Myocyte (in vitro differentiated cells): ENCODE results near the gene N4BP2. TPM values are rescaled to one million over a fixed set of nuclear protein-coding genes. Genes with fewer than 3 reads are reported as not detected.
A peak's percentile ranks its signal among the peaks of the same experiment; 100 is the strongest.

Experiments used
- DNase-seq: peaks from one replicate; pipeline ENCODE4 v3.0.0-alpha.2; 2012; ENCODE audit warnings: low read depth
- total RNA-seq: library from RNA; depleted of rRNA; stranded (reverse); fragments of >200 nt; gene quantifications from 2 replicates; pipeline ENCODE4 v1.2.3, GENCODE V29; 2014

The N4BP2 gene
- total RNA-seq, 1 donor from 2014 or later, result 7.5 TPM

GRCh38 chr4:40152637-40153036 lies 96.0 kb downstream of the N4BP2 start:
- no peak for DNase-seq

- no peak for DNase-seq
Observed at GRCh38 chr4:40157436-40157835, 100.8 kb downstream of the N4BP2 start.

GRCh38 chr4:40160258-40160657 lies 103.6 kb downstream of the N4BP2 start:
- DNase-seq, result no peak

GRCh38 chr4:40164459-40164858 lies 107.8 kb downstream of the N4BP2 start:
- no peak for DNase-seq

GRCh38 chr4:40165916-40166315 lies 109.3 kb downstream of the N4BP2 start:
- no peak for DNase-seq

GRCh38 chr4:40168070-40168469 lies 111.4 kb downstream of the N4BP2 start:
- no peak for DNase-seq

GRCh38 chr4:40170588-40170987 lies 113.9 kb downstream of the N4BP2 start:
- no peak for DNase-seq

- no peak for DNase-seq
Observed at GRCh38 chr4:40173470-40173875, 116.8 kb downstream of the N4BP2 start.

DNA sequence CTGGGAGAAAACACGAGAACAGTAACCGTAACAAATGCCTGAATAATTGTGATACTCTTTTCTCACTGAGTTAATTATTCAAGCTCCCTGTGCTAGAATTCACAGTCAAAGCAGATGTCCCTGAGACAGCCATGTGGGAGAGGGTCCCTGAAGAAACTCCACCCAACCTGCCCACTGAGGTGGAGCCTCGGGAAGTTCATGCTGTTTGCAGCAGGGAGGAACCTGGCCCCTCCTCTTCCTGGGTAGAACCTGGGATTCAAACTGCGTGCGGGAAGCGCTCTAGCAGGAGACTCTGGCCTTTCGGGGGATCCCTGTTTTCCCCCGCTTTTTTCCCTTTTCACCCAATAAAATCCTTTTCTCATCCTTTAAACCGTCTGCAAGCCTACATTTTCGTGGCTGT lies 120.0 kb downstream of the N4BP2 start:
- DNase-seq, result no peak

- no peak for DNase-seq
Observed at GRCh38 chr4:40177591-40177990, 120.9 kb downstream of the N4BP2 start.

DNA sequence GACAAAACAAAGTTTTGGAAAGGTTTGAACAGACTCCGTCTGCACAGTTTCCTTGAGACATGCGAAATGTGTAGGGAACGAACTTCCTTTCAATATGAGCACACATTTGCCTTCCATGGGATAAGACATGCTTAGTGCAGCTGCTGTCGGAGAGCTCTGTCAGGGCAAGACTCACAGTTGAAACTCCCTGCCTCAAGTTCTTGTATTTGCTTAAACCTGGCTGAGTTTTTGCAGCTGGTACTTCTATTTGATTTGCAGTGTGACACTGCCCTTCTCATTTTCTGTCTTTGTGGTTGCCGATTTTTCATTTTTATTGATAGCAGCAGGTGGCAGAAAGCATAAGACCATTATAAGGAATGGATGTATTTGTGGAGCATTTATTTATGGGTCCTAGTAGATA lies 122.0 kb downstream of the N4BP2 start:
- peak; percentile 97 for DNase-seq

DNA sequence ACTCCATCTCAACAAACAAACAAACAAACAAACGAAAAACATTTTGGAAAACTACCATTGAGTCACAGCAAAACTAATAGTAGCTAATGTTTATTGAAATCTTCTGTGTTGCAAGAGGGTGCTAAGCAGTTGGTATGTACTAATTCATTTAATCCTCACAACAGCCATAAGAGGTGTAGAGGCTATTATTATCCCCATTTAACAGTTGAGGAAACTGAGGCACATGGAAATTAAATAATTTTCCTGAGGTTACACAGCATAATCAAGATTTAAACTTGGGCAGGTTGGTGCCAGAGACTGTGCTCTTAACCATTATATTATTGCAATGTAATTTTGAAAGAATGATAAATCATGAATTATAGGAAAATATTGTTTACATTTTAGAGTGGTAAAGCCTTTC lies 122.7 kb downstream of the N4BP2 start:
- DNase-seq, result no peak

- DNase-seq, result peak; percentile 41
Observed at GRCh38 chr4:40180356-40180755, 123.7 kb downstream of the N4BP2 start.

- no peak for DNase-seq
Observed at GRCh38 chr4:40182001-40182400, 125.4 kb downstream of the N4BP2 start.

GRCh38 chr4:40182954-40183353 lies 126.3 kb downstream of the N4BP2 start:
- DNase-seq, result no peak

GRCh38 chr4:40183615-40184411 lies 127.2 kb downstream of the N4BP2 start:
- DNase-seq, result no peak

GRCh38 chr4:40185830-40186664 lies 129.4 kb downstream of the N4BP2 start:
- peak; percentile 50 for DNase-seq

- peak; percentile 31 for DNase-seq
Observed at GRCh38 chr4:40186665-40187014, 130.0 kb downstream of the N4BP2 start.

DNA sequence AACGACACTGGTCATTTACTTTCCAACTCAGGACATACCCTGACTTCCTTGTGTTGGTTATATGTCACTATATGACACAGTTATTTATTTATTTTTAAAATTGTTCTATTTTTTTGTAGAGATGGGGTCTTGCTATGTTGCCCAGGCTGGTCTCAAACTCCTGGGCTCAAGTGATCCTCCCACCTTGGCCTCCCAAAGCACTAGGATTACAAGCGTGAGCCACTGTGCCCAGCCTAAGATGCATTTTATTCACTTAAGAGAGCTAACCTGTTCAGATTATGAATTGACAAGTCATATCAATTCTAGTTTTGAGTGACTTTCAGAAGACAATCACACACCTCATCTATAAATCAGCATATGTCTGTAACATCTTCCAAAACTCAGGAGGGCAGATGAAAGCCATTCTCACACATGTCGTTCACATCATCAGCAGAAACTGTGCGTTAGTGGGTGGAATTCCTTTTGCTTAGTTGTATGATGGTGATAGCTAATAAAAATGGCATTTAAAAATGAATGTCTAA lies 130.8 kb downstream of the N4BP2 start:
- no peak for DNase-seq

DNA sequence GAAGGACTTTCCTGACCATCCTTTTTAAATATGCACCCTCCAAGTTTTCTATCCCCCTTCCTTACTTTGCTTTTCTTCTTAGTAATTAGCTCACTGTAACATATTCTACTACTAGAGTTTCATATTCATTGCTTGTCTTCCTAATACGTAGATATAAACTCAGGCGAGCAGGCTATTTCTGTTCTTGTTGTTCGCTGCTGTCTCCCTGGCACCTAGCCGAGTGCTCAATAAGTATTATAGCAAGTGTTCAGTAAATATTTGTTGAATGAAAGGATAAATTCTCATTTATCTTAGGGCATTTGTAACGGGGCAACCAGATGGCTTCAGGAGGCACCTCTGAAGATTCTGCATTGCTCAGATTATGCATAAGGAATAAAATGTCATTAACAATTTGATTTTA lies 133.4 kb downstream of the N4BP2 start:
- DNase-seq, result no peak

GRCh38 chr4:40190465-40190864 lies 133.8 kb downstream of the N4BP2 start:
- no peak for DNase-seq
